NCI-H2081 (cell line): Measurements from ENCODE around the gene MPHOSPH8.
A peak's percentile ranks its signal among the peaks of the same experiment; 100 is the strongest.

Source experiments
- DNase-seq, 2 experiments: peaks; one replicate each; lab custom pipeline; 2025; lab: John Stamatoyannopoulos, UW

The MPHOSPH8 gene

GRCh38 chr13:19633479-19634255 lies at the start of gene MPHOSPH8:
Gene MPHOSPH8 (plus strand): TSS chr13:19633659. CDS start chr13:19633749, 90 bp downstream.
- DNase-seq = peak; percentile 86 to 94

- DNase-seq = no peak
These were observed 46.4 kb upstream of the MPHOSPH8 start for GRCh38 chr13:19586904-19587634.

GRCh38 chr13:19587635-19588300 lies 45.7 kb upstream of the MPHOSPH8 start:
- no peak for DNase-seq

GRCh38 chr13:19589312-19589711 lies 44.1 kb upstream of the MPHOSPH8 start:
- DNase-seq = no peak

- no peak for DNase-seq
These were observed 43.0 kb upstream of the MPHOSPH8 start for GRCh38 chr13:19590423-19590822.

- DNase-seq = no peak
These were observed 41.6 kb upstream of the MPHOSPH8 start for GRCh38 chr13:19591864-19592263.

GRCh38 chr13:19592657-19593180 lies 40.7 kb upstream of the MPHOSPH8 start:
- no peak for DNase-seq

- no peak for DNase-seq
These were observed 37.4 kb upstream of the MPHOSPH8 start for GRCh38 chr13:19596086-19596485.

- DNase-seq = no peak
These were observed 36.5 kb upstream of the MPHOSPH8 start for GRCh38 chr13:19596960-19597361.

GRCh38 chr13:19597523-19597922 lies 35.9 kb upstream of the MPHOSPH8 start:
- no peak for DNase-seq

- DNase-seq = peak; percentile 22 to 38
These were observed 31.4 kb upstream of the MPHOSPH8 start for GRCh38 chr13:19601749-19602725.

- no peak for DNase-seq
These were observed 29.2 kb upstream of the MPHOSPH8 start for GRCh38 chr13:19604306-19604705.

GRCh38 chr13:19605161-19605955 lies 28.1 kb upstream of the MPHOSPH8 start:
- DNase-seq = no peak

- no peak for DNase-seq
These were observed 27.3 kb upstream of the MPHOSPH8 start for GRCh38 chr13:19606152-19606551.

- no peak for DNase-seq
These were observed 26.7 kb upstream of the MPHOSPH8 start for GRCh38 chr13:19606737-19607136.

GRCh38 chr13:19607523-19608078 lies 25.9 kb upstream of the MPHOSPH8 start:
- DNase-seq = no peak

GRCh38 chr13:19618977-19619376 lies 14.5 kb upstream of the MPHOSPH8 start:
- DNase-seq = no peak

- no peak for DNase-seq
These were observed 11.3 kb upstream of the MPHOSPH8 start for GRCh38 chr13:19622193-19622592.

GRCh38 chr13:19624265-19624664 lies 9.2 kb upstream of the MPHOSPH8 start:
- DNase-seq = no peak

GRCh38 chr13:19632915-19633478 lies 462 bp upstream of the MPHOSPH8 start:
- no peak for DNase-seq
